Midbrain (tissue), 1 donor: Measurements from ENCODE around the gene STIM1.

Experiments used
- DNase-seq: peaks from one replicate; lab custom pipeline; 2025; lab: John Stamatoyannopoulos, UW

STIM1 gene

GRCh38 chr11:3952715-3953114, 97.3 kb downstream of the STIM1 start:
- no peak for DNase-seq

- DNase-seq = no peak
These were observed 97.9 kb downstream of the STIM1 start for GRCh38 chr11:3953327-3953726.

- no peak for DNase-seq
These were observed 99.2 kb downstream of the STIM1 start for GRCh38 chr11:3954448-3955298.

GRCh38 chr11:3955299-3955665, 99.8 kb downstream of the STIM1 start:
- DNase-seq = no peak

GRCh38 chr11:3956038-3956437, 100.6 kb downstream of the STIM1 start:
- DNase-seq = no peak

- no peak for DNase-seq
These were observed 101.3 kb downstream of the STIM1 start for GRCh38 chr11:3956748-3957147.

- DNase-seq = no peak
These were observed 102.0 kb downstream of the STIM1 start for GRCh38 chr11:3957437-3957836.

- DNase-seq = no peak
These were observed 102.8 kb downstream of the STIM1 start for GRCh38 chr11:3958281-3958680.

- no peak for DNase-seq
These were observed 103.8 kb downstream of the STIM1 start for GRCh38 chr11:3959015-3959902.

GRCh38 chr11:3959903-3960265, 104.4 kb downstream of the STIM1 start:
- DNase-seq = no peak

- no peak for DNase-seq
These were observed 107.0 kb downstream of the STIM1 start for GRCh38 chr11:3962406-3962840.

- DNase-seq = no peak
These were observed 108.6 kb downstream of the STIM1 start for GRCh38 chr11:3964056-3964455.

- DNase-seq = no peak
These were observed 109.6 kb downstream of the STIM1 start for GRCh38 chr11:3964935-3965604.

GRCh38 chr11:3967695-3968094, 112.2 kb downstream of the STIM1 start:
- DNase-seq = no peak

- DNase-seq = no peak
These were observed 113.7 kb downstream of the STIM1 start for GRCh38 chr11:3969200-3969599.

- DNase-seq = no peak
These were observed 114.1 kb downstream of the STIM1 start for GRCh38 chr11:3969613-3970012.

GRCh38 chr11:3970108-3970507, 114.6 kb downstream of the STIM1 start:
- DNase-seq = no peak

- DNase-seq = no peak
These were observed 116.4 kb downstream of the STIM1 start for GRCh38 chr11:3971756-3972404.

- no peak for DNase-seq
These were observed 117.0 kb downstream of the STIM1 start for GRCh38 chr11:3972431-3972830.

GRCh38 chr11:3977078-3977477, 121.6 kb downstream of the STIM1 start:
- no peak for DNase-seq

- no peak for DNase-seq
These were observed 125.7 kb downstream of the STIM1 start for GRCh38 chr11:3981084-3981633.

- DNase-seq = no peak
These were observed 127.0 kb downstream of the STIM1 start for GRCh38 chr11:3982431-3982830.
